IPS-NIHi7 (cell line): ENCODE results near the gene SHTN1.

ENCODE experiments used
- DNase-seq: peaks from one replicate; pipeline ENCODE4 v3.0.0; 2012; ENCODE audit warnings: mixed read lengths; ENCODE audit errors: extremely low spot score

Gene SHTN1

GRCh38 chr10:116835658-116836057 is 169.3 kb downstream of the SHTN1 start:
- DNase-seq = no peak

- peak; percentile 73 for DNase-seq
Observed at GRCh38 chr10:116833986-116834985, 170.7 kb downstream of the SHTN1 start.

- no peak for DNase-seq
Observed at GRCh38 chr10:116831790-116832189, 173.2 kb downstream of the SHTN1 start.
